KG1 (cell line): ENCODE results near the gene TMEM151A.
A peak's percentile ranks its signal among the peaks of the same experiment; 100 is the strongest.

Experiments used
- DNase-seq: peaks from one replicate; lab custom pipeline; 2025; lab: John Stamatoyannopoulos, UW

Gene TMEM151A

DNA sequence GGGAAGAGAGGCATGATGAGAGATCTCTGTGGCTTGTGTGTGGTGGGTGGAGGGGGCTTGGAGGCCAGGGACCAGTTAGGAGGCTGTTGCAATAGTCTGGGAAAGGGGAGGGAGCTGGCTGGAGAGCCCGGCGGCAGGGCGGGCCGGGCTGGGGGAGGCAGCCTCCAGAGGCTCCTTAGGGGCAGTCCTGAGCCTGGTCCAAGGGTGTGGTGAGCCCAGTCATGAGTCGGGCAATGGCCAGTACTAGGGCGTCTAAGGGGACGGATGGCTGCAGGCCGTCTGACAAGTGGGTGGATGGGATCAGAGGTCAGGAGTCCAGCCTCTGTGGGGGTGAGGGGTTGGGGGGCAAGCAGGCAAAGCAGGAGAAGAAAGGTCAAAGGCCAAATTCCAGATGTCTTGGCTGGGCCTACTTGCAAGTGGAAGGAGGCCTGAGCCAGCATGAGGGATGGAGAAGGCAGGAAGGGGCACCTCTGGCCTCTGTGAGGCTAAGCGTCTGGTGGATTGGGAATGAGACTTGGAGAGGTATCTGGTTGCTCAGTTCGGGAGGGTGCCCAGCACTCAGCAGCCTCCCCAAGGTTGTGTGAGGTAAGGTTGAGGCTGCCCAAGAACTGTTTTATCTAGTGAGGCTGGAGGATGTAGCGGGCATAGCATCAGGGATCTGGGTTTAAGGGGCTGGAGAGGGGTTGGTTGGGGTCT, 31.2 kb downstream of the TMEM151A start:
- no peak for DNase-seq

DNA sequence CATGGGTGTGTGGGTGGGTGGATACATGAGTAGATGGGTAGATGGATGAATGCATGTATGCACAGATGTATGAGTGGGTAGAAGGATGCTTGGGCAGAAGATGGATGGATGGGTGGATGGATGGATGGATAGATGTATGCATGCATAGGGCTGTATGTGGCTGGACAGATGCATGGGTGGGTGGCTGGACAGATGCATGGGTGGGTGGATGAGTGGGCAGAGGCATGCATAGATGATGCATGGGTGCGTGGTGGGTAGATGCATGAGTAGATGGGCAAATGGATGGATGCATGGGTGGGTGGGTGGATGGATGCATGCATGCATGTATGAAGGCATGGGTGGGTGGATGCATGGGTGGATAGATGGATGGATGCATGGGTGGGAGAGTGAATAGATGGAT, 32.0 kb downstream of the TMEM151A start:
- no peak for DNase-seq

DNA sequence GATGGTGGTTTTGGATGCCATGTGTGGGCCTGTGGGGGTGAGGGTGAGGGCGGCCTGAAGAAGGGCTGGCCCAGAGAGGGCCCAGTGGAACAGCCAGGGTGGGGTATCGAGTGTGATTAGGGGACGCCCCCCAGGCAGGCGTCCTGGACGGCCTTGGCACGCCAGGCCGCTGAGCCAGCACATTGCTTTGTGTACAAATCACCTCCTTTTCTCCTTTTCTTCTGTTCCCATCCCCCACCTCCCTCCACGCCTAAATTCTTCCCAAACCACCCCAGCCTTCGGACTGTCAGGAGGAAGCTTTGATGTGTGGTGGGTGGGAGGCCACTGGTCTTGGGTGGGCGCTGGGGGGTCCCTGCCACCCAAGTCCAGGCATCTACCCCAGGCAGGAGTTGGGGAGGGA, 33.0 kb downstream of the TMEM151A start:
- no peak for DNase-seq

DNA sequence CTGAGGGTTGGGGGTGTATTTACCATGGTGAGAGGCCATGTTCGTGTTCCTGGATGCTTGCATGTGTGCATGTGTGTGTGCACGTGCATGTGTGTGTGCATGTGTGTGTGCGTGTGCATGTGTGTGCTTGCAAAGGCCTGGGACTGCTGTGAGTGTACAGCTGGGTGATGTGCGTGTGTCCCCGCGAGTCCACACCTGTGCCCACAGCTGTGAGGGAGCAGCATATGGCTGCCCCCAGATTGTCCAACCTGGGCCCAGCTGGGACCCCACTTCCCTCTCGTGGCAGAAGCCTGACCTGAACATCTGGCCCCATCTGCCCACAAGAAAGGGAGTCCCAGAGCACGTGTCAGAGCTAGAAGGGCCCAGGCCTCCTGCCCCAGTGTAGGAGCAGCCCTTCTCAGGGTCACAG, 33.6 kb downstream of the TMEM151A start:
- no peak for DNase-seq

DNA sequence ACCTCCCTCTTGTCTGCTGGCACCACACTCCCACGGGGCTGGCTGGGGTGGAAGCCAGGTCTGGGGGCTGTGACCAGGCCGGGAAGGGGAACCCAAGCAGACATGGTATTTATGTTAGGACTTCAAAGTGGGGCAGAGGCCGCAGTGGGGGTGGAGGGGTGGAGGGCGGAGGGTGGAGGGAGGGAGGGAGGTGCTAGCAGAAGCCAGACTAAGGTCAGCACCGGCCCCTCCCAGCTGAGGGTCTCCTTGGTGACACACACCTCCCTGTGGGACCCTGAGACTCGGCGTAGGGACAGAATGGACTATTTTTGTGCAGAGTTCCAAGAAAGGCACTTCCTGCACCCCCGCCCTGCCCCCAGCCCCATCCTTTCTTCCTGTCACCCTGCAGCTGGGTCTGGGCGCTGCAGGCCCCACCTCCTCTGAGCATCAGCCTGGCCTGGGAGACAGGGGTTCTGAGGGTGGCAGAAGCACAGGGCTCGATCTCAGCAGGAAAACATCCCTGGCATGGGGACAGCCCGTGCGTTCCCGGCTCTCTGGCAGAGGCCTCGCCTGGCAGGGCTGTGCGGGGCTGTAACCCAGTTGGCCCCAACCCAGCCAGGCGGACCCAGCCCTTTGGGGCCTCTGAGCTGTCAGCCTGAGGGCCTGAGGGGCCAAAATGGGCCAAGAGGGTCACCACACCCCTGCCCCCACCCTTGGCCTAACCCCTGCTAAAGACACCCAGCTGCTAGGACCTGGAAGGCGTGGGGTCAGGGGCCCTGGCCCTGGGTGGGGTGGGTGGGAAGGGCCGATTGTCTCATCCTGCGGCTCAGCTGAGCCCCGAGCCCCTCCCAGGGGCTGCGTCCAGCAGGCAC, 34.8 kb downstream of the TMEM151A start:
- no peak for DNase-seq

DNA sequence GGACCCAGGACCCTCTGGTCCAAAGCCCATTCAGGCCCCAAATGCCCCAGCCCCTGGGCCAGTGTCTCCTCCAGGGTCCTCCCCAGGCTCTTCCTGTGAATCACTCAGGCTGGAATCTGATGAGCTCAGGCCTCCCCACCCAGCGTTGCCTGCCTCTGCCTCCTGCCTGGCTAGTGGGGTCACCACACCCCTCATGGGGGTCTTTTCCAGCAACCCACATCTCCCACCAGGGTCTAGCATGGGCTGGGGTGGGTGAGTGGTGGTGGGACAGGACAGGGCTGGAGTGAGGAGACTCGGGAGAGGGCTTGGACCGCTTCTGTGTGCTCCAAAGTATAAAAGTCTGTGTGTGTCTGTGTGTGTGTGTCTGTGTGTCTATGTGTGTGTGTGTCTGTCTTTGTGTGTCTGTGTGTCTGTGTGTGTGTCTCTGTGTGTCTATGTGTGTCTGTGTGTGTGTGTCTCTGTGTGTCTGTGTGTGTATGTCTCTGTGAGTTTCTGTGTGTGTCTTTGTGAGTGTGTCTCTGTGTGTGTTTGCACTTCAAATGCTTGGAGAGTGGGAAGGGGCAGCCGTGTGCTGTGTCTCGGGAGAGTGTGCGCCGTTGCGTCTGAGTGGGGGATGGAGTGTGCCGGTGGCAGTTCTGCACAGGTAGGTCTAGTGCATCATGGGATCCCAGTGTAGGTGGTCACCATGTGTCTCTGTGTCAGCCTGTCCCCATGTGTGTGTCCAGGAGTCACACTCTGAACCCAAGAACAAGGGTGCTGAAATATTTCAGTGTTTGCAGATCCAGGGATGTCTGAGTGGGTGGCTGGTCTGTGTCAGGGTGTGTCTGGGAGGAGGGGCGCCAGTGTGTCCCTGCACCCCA, 35.7 kb downstream of the TMEM151A start:
- no peak for DNase-seq

DNA sequence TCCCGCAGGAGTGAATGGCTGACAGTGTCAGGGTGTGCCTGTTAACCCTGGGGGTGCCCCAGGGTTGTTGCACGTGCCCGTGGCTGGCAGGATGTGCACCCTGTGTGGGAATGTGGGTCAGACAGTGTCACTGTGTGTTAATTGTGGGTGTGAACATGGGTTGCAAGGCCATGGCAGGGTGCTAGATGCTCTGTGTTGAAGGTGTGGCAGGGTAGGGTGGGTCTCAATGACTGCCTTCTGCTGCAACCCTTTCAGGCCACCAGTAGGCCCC, 36.3 kb downstream of the TMEM151A start:
- DNase-seq = no peak

DNA sequence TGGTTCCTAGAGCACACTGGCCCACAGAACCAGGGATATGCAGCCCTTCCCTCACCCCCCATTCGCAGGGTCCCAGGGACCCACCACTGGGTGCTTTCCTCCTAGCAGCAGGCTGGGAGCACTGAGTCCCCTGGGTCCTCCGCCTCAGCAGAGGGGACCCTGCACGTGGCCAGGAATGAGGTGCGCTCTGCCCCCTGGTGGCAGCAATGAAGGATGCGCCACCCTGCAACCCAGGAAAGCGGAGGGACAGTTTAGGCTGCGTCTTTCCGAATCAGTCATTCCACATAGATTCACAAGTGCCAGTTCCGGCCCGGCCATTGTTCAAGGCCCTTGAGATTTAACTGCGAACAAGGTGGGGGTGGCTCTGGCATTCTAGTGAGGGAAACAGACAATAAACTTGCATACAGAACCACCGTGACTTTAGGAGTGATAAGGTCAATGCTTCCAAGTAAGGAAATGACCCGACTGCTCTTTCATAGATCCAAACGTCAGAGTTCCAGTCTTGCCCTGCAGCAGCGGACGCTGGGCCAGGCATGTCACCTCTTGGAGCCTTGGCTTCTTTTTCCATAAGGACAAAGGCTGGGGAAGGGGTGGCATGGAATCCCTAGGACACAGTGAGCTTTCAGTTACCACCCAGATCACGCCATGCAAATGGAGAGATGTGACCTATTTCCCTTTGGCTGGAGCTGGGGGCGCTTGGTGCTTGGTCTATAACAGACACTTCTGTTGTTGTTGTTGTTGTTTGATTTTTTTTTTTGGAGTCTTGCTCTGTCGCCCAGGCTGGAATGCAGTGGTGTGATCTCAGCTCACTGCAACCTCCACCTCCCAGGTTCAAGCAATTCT, 36.8 kb downstream of the TMEM151A start:
- DNase-seq = peak; percentile 62

DNA sequence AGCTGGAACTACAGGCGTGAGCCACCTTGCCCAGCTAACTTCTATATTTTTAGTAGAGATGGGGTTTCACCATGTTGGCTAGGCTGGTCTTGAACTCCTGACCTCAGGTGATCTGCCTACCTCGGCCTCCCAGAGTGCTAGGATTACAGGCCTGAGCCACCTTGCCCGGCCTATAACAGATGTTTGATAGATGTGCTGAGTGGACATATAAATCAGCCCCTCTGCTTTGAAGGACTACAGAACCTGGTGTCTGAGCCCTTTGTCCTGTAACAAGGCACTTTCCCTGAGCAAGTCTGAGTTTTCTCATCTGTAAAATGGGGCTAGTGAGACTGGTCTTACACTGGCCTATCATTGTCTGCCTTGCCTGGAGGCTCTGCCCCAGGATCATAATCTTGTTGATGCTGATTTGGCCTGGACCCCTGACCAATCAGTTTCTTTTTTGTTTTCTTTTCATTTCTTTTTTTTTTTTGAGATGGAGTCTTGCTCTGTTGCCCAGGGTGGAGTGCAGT, 37.5 kb downstream of the TMEM151A start:
- DNase-seq = no peak

DNA sequence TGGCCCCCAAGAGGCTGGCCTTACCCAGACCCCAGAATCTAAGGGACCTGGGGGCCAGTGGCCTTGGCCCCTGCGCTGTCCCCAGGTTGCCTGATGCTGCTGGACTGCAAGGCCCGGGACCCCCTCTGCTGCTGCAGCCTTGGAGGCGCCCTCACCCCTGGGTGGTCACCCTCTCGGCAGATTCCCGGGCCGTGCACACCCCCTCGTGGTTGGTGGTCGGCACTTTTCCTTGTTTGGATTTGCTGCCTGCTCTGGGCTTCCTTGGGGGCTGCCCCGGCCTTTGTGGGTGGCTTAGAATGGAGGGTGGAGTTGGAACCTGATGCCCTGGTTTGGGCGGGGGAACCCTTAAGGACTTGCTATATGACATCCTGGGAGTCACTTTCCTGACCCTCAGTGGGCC, 39.2 kb downstream of the TMEM151A start:
- DNase-seq = no peak

DNA sequence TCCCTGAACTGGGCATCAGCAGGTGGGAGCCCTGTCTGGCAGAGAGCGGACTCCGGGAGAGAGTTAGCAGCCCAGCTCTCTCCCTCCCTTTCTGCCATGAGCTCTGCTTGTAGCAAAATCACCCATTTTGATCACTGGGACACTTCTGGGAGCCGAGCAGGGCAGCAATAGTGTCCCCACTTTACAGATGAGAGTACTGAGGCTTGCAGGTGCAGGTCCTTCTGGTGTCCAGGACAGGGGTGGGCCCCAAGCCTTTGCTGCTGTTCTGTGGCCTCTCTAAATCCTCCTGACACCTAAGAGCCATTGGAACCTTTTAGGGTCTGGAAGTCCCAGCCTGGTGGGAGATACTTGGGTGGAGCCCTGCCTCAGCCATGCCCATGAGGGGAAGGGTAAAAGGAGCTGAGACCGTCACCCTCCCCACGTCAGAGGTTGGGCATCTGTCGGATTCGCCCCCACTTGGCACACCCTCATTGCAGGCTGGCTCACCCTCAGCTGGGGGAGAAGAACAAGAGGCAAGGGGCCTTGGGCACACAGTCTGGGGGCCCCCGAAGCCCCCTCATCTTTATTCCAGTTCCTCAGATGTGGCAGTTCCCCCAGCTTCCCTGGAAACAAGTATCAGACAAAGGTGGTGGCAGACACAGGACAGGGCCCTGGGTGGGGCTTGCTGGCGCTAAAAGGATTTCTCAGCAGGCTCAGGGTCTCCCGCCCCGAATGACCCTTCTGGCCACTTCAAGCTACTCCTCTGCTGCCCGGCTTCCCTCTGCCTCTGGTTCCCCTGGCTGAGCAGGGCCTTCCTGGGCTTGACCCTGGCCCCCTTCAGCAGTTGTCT, 40.1 kb downstream of the TMEM151A start:
- DNase-seq = no peak

DNA sequence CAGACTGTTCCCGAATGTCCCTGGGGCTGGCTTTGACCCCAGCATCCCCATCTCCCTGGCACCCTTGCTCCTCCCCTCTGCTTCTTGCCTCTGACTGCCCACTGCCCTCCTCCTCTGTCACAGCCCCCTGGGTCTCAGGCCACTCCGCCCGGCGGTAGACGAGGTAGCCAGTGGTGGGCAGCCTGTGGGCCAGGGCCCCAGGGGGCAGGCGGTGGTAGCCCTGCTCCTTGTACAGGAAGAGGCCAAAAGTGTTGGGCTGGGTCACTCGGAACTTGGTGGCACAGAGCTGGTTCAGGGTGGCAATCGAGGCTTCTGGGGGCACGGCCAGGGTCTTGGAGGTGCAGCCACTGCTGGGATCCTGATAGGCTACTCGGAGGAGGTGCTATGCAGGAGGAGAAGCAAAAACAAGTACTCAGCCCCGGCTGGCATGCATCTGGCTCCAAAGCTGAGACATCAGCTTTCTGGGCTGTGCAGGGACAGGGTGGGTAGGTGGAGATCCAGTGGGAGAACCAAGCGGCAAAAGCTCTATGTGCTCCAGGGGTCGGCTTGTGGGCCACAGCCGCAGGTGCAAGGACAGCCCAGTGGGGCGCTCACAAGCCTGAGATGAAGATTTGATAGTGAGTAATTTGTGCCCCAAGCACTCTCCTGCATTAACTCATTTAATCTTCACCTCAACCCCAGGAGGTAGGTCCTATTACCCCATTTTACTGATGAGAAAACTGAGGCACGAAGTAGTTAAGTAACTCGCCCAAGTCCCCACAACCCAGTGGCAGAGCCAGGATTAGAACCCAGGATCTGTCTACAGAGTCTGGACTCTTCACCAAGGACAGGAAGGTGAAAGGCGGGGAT, 40.9 kb downstream of the TMEM151A start:
- no peak for DNase-seq

DNA sequence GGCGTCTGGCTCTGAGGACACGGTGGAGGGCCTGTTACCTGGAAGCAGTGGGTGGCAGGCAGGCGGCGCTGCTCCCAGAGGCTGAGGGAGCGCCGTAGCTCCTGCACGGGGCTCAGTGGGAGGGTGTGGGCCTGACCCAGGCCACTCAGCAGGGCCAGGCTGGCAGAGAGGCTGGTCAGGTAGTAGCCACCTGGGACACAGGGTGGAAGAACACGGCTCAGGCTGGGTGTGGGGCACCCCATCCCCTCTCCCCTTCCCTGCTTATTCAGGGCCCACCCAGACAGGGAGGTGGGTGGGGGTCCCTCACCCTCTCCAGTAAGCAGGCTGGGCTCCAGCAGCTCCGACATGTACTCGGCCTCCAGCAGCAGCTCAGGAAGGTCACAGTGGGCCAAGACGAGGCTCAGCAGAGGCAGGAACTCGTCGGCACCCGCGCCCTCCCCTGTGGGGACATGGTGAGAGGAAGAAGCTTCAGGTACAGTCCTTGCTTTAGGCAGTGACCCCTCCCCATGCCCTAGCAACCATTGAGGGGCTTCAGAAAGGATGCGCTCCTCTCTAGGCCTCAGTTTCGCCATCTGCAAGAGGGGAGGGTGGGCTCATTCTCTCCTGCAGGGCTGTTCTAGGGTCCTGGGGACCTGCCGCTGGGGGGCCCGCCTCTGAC, 41.7 kb downstream of the TMEM151A start:
- DNase-seq = no peak

DNA sequence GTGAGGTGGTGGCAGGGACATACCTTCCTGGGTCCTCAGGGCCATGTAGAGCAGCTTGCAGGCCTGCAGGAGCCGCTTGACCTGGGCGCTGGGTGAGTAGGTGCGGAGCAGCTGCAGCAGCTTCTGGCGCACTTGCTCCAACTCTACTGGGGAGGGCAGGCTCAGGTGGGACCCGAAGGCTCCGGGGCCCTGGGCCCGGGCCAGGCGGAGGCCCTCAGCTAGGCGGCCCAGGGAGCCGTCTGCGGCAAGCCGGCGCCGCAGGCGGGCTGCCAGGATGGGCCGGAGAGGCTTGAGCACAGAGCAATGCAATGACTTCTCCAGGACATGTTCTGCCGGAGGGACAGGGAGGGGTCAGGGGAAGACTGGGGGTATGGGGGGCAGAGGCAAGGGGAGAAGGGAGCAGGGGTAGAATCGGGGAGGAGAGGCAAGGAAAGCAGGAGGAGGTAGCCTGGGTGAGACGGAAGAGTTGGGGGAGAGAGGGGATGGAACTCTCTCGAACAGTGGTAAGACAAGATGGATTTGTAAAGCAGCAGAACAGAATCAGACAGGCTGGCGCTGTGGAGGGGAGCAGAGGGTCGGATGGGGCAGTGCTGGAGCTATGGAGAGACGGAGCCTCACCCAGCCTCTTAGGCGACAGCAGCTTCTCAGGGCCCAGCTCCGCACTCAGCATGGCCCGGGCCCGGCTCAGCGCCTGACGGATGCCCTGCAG, 42.4 kb downstream of the TMEM151A start:
- DNase-seq = no peak

DNA sequence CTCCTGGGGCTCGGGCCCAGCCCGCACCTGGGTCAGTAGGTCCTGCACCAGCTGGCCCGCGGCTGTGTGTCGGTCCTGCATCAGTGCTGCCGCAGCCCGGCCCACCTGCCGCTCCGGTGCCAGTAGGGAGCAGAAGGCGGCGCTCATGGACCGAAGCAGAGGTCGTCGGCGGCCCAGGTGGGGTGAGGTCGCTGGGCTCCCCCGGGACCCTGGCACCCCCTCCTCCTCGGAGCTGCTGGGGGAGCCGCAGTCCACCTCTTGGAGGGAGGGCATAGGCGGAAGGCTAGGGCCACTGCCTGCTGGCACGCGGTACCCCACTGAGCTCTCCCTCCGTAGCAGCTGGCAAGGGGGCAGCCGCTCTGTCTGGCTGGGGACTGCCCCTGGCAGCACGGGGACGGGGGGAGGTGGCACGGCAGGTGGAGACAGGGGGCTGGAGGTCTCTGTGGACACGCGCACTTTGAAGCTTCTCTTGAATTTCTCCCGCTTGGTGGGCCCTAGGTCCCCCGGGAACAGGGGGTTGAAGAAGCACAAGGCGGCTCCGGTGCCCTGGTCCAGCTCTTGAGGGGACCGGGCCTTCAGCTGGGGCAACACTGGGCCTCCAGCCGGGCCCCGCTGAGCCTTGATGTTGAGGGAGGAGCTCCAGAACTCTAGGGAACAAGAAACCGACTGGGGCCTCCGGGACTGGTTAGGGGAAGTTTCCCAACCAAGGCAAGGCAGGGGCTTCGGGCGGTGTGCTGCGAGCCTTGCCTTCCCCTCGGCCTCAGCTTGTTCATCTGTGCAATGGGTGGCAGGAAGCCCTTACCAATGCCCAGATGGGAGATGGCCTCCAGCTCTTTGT, 43.1 kb downstream of the TMEM151A start:
- DNase-seq = no peak

DNA sequence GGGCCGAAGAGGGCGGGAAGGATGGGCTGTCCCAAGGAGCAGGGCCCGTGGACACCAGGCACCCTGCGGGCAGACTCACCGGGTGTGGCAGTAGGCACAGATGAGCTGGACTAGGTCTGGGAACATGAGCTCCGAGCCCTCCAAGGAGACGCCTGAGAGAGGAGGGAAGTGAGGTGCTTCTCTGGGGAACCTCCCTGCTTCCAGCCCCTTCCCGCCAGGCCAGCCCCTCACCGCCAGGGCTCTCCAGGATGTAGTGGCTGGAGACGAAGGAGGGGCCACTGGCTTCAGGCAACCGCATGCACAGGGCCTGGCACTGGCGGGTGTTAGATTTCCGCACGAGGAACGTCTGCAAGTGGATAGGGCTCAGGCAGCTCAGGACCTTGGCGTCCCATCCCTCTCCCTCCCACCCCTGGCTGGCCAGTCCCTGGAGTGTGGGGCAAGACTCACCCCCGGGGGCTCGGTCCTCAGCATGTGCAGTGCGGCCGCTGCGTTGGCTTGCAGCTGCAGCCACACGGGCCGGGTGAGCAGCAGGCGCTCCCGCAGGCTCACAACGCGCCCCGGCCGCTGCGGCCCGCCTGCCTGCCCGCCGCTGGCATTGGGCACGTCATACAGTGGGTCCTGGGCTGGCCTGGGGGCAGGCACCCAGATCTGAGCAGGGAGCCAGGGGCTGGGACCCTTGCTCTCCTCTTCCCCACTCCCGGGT, 44.0 kb downstream of the TMEM151A start:
- DNase-seq = no peak
